ENCODE results near the gene NRP2. TPM values are rescaled to one million over a fixed set of nuclear protein-coding genes. Genes with fewer than 3 reads are reported as not detected.

Gene NRP2
- total RNA-seq, 1 experiment from 2014 or later, result 1.2 TPM

DNA sequence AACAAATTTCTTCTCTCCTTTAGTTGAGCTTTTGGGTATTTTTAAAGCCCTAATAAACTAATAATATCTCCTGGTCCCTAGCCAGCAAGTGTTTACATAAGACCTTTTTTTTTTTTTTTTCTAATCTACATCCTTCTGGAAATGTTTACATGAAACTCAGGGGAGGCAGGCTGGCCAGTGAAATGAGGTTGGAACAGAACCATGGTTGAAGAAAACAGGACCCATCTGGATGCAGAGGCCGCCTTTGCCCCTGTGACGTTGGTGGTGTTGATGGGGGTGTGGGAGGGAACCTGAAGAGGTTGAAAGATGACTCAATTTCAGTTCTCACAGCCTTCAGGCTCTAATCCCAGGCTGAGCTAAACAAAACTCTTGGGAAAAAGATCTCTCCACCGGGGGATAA, 118.5 kb downstream of the NRP2 start:
- DNase-seq (ENCODE audit: low read depth, low spot score) (no peak), ATAC-seq (no peak)
- ChIA-PET CTCF (no interaction called here), RAD21 (ENCODE audit: low non-redundant PET in 1 of 2, low total read pairs in 2 of 2, uncharacterized antibody in 2 of 2, unreplicated experiment in 2 of 2) (no interaction called here), POLR2A (no interaction called here)
- Histone ChIP-seq H3K4me1 (ENCODE audit: control insufficient read depth in 1 of 2, insufficient read depth in 2 of 2, low read length in 2 of 2) (no peaks in the 10 kb centered on the region), H3K27me3 (ENCODE audit: insufficient read depth, low read length) (peaks cover 3% of the 10 kb centered on the region; the same call in 1 of the 2 replicates), H3K4me3 (replicated peaks in 1 of 2; ENCODE audit: low read depth in 1 of 2, low read length in 2 of 2) (no peak overlapping the region), H3K4me2 (ENCODE audit: low read length) (no peak overlapping the region), H3K9ac (ENCODE audit: low read length) (no peak overlapping the region), H3K36me3 (ENCODE audit: control insufficient read depth in 1 of 2, insufficient read depth in 2 of 2, low read length in 2 of 2) (no peaks in the 10 kb centered on the region), H3K27ac (ENCODE audit: low read depth, low read length) (no peak overlapping the region), H3K79me2 (ENCODE audit: insufficient read depth, low read length) (no peaks in the 10 kb centered on the region), H3K9me2 (ENCODE audit: insufficient read depth) (no peaks in the 10 kb centered on the region), H4K20me1 (ENCODE audit: insufficient read depth) (no peaks in the 10 kb centered on the region), H2AFZ (ENCODE audit: low read depth, low read length, poor library complexity, severe bottlenecking) (no peak overlapping the region), H3K9me3 (ENCODE audit: control insufficient read depth in 1 of 2, insufficient read depth in 1 of 2, low read depth in 1 of 2, low read length in 2 of 2) (no peaks in the 10 kb centered on the region)
- intact Hi-C loops (cut with micrococcal nuclease), result no loop called here
- BruUV-seq (replicated peaks), result no TSS peak
- no peak for TF ChIP-seq YY1 (IDR thresholded peaks at IDR 0.05; ENCODE audit: extremely low read depth, insufficient replicate concordance, low read depth, low read length)
- TF ChIP-seq, protein P1, sequence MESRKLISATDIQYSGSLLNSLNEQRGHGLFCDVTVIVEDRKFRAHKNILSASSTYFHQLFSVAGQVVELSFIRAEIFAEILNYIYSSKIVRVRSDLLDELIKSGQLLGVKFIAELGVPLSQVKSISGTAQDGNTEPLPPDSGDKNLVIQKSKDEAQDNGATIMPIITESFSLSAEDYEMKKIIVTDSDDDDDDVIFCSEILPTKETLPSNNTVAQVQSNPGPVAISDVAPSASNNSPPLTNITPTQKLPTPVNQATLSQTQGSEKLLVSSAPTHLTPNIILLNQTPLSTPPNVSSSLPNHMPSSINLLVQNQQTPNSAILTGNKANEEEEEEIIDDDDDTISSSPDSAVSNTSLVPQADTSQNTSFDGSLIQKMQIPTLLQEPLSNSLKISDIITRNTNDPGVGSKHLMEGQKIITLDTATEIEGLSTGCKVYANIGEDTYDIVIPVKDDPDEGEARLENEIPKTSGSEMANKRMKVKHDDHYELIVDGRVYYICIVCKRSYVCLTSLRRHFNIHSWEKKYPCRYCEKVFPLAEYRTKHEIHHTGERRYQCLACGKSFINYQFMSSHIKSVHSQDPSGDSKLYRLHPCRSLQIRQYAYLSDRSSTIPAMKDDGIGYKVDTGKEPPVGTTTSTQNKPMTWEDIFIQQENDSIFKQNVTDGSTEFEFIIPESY (IDR thresholded peaks at IDR 0.05; ENCODE audit: extremely low read depth, insufficient replicate concordance, low read length), result no peak
- TF ChIP-seq POLR2A (IDR thresholded peaks at IDR 0.05; ENCODE audit: borderline replicate concordance, extremely low read depth, insufficient read depth, insufficient read length), result no peak
- TF ChIP-seq, protein P2, sequence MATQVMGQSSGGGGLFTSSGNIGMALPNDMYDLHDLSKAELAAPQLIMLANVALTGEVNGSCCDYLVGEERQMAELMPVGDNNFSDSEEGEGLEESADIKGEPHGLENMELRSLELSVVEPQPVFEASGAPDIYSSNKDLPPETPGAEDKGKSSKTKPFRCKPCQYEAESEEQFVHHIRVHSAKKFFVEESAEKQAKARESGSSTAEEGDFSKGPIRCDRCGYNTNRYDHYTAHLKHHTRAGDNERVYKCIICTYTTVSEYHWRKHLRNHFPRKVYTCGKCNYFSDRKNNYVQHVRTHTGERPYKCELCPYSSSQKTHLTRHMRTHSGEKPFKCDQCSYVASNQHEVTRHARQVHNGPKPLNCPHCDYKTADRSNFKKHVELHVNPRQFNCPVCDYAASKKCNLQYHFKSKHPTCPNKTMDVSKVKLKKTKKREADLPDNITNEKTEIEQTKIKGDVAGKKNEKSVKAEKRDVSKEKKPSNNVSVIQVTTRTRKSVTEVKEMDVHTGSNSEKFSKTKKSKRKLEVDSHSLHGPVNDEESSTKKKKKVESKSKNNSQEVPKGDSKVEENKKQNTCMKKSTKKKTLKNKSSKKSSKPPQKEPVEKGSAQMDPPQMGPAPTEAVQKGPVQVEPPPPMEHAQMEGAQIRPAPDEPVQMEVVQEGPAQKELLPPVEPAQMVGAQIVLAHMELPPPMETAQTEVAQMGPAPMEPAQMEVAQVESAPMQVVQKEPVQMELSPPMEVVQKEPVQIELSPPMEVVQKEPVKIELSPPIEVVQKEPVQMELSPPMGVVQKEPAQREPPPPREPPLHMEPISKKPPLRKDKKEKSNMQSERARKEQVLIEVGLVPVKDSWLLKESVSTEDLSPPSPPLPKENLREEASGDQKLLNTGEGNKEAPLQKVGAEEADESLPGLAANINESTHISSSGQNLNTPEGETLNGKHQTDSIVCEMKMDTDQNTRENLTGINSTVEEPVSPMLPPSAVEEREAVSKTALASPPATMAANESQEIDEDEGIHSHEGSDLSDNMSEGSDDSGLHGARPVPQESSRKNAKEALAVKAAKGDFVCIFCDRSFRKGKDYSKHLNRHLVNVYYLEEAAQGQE (IDR thresholded peaks at IDR 0.05; ENCODE audit: low read depth), result no peak
- TF ChIP-seq, protein P3, sequence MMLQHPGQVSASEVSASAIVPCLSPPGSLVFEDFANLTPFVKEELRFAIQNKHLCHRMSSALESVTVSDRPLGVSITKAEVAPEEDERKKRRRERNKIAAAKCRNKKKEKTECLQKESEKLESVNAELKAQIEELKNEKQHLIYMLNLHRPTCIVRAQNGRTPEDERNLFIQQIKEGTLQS (IDR thresholded peaks at IDR 0.05), result no peak
- TF ChIP-seq POLR2AphosphoS5 (IDR thresholded peaks at IDR 0.05; ENCODE audit: low read depth, low read length), result no peak
- TF ChIP-seq TCF7L2 (IDR thresholded peaks at IDR 0.05; ENCODE audit: borderline replicate concordance, extremely low read depth, insufficient read depth, insufficient read length), result no peak
- TF ChIP-seq, protein P4, sequence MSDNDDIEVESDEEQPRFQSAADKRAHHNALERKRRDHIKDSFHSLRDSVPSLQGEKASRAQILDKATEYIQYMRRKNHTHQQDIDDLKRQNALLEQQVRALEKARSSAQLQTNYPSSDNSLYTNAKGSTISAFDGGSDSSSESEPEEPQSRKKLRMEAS (IDR thresholded peaks at IDR 0.05), result no peak
- TF ChIP-seq, protein P5, sequence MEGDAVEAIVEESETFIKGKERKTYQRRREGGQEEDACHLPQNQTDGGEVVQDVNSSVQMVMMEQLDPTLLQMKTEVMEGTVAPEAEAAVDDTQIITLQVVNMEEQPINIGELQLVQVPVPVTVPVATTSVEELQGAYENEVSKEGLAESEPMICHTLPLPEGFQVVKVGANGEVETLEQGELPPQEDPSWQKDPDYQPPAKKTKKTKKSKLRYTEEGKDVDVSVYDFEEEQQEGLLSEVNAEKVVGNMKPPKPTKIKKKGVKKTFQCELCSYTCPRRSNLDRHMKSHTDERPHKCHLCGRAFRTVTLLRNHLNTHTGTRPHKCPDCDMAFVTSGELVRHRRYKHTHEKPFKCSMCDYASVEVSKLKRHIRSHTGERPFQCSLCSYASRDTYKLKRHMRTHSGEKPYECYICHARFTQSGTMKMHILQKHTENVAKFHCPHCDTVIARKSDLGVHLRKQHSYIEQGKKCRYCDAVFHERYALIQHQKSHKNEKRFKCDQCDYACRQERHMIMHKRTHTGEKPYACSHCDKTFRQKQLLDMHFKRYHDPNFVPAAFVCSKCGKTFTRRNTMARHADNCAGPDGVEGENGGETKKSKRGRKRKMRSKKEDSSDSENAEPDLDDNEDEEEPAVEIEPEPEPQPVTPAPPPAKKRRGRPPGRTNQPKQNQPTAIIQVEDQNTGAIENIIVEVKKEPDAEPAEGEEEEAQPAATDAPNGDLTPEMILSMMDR (IDR thresholded peaks at IDR 0.05 in 2 of 3, conservative IDR thresholded peaks at IDR 0.05 in 1 of 3; ENCODE audit: borderline replicate concordance in 1 of 3, insufficient read depth in 1 of 3, low read depth in 2 of 3, low read length in 2 of 3), result no peak
- no peak for TF ChIP-seq RAD21 (IDR thresholded peaks at IDR 0.05; ENCODE audit: low read depth)

Measured in HCT116 (cell line).